ENCODE measurements around the gene MYG1. TPM values are rescaled to one million over a fixed set of nuclear protein-coding genes. Genes with fewer than 3 reads are reported as not detected.

MYG1 gene
- total RNA-seq, 2 experiments from 2014 or later = 49.0 to 53.7 TPM

GRCh38 chr12:53345486-53346188 is 46.1 kb downstream of the MYG1 start:
- H3K4me3 Mint-ChIP-seq = peak overlapping the region; percentile 88
- H3K27ac Mint-ChIP-seq = no peak overlapping the region
- POLR2A ChIA-PET = interaction anchor here (0.8 to 2.6 kb wide), 18 partner anchors 14 to 329 kb away, joined by 3 to 30 read pairs (median 4); partner anchors contain the start of genes AAAS, PFDN5, PRR13 and SP1

DNA sequence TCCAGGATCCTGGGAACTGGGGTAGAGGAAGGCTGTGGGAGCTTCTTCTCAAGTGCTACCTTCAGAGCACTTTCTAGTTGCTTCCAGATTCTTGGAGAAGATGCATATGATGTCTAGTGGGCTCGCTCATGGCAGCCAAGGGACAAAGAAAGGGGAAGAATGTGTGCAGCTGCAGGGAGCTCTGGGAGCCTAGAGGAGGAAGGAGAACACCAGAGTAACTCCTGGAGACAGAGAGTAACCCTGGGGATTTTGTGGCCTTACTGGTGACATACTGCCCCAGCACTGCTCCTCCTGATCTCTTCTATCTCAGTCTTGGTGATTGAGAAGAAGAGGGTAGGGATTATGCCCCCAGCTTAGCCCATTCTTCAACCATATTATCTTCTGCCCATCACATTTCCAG is 47.0 kb downstream of the MYG1 start:
- no peak overlapping the region for H3K27ac Mint-ChIP-seq
- ChIA-PET CTCF (interaction anchor here (1.1 to 6.2 kb wide), 5 partner anchors 20 to 162 kb away, joined by 3 to 110 read pairs (median 9); partner anchors contain the start of genes AAAS and SP1), POLR2A (interaction anchor here (1.7 to 2.6 kb wide), 3 partner anchors 26 to 75 kb away, joined by 3 to 20 read pairs (median 8); partner anchors contain the start of gene AAAS)
- DNase-seq = no peak
- peaks cover 3% of the 10 kb centered on the region for H3K27me3 Mint-ChIP-seq
- no peaks in the 10 kb centered on the region for H3K9me3 Mint-ChIP-seq
- H3K36me3 Mint-ChIP-seq (ENCODE audit: low read depth) = no peaks in the 10 kb centered on the region
- peaks cover 16% of the 10 kb centered on the region for H3K4me1 Mint-ChIP-seq
- no peak overlapping the region for H3K4me3 Mint-ChIP-seq

More at GRCh38 chr12:53345486-53346188, 46.1 kb downstream of the MYG1 start:
- CTCF ChIA-PET = interaction anchor here (0.6 to 6.2 kb wide), 36 partner anchors 11 to 280 kb away, joined by 3 to 110 read pairs (median 5); partner anchors contain the start of genes AAAS, MAP3K12, MYG1 and PRR13
- no peak for DNase-seq
- Mint-ChIP-seq H3K27me3 (peaks cover 9% of the 10 kb centered on the region), H3K4me1 (peaks cover 16% of the 10 kb centered on the region), H3K9me3 (no peaks in the 10 kb centered on the region), H3K36me3 (ENCODE audit: low read depth) (no peaks in the 10 kb centered on the region)

GRCh38 chr12:53347905-53348304 is 48.4 kb downstream of the MYG1 start:
- Mint-ChIP-seq H3K9me3 (no peaks in the 10 kb centered on the region), H3K27ac (no peak overlapping the region), H3K4me1 (peaks cover 21% of the 10 kb centered on the region), H3K27me3 (no peaks in the 10 kb centered on the region), H3K36me3 (ENCODE audit: low read depth) (no peaks in the 10 kb centered on the region), H3K4me3 (no peak overlapping the region)
- no peak for DNase-seq
- POLR2A ChIA-PET = interaction anchor here (0.7 kb wide), 1 partner anchor 161 kb away, joined by 3 read pairs; no protein-coding TSS in a partner anchor
- CTCF ChIA-PET = interaction anchor here (0.5 to 6.2 kb wide), 9 partner anchors 21 to 282 kb away, joined by 3 to 110 read pairs (median 3); partner anchors contain the start of gene AAAS

DNA sequence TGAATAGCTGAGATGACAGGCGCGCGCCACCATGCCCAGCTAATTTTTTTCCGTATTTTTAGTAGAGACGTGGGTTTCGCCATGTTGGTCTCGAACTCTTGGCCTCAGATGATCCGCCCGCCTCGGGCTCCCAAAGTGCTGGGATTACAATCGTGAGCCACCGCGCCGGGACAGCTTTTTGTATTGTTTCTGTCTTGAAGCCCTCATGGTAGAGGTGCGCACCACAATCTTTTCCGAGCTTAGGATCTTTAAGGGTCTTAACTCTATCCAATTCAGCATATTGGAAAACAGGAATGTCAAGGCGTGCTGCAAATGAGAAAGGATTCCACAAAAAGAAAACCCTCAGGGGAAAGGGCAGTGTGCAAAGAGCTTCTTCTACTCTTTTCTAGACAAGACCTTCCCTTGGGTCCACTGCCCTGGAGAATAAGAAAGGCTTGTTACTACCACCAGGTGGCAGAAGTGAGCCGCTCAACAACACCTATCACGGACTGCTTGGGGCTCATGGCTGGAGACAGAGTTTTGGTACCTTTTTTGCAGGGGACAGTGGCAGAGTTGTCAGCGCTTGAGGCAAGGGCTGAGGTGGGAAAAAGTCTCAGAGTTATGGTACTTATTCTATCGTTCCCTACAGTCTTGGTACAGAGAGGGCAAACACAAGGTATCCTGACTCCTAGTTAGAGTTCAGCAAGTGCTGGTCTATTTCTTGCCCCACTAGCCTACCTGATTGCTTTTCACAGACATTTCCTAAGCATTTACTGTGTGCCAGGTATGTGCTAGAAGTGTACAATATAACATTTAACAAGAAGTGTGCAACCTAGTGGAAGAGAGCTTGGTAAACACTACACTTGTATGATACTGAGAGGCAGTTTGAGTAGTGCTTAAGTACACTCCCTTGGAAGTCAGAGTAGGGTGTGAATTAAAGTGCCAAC is 53.1 kb downstream of the MYG1 start:
- CTCF ChIA-PET = interaction anchor here (0.5 to 8.1 kb wide), 48 partner anchors 9 to 298 kb away, joined by 3 to 138 read pairs (median 5); partner anchors contain the start of genes AAAS, AMHR2, MYG1 and NPFF
- Mint-ChIP-seq H3K4me1 (peaks cover 5% of the 10 kb centered on the region), H3K36me3 (ENCODE audit: low read depth) (no peaks in the 10 kb centered on the region)

GRCh38 chr12:53353257-53353655 is 53.8 kb downstream of the MYG1 start:
- ChIA-PET CTCF (interaction anchor here (1.4 to 8.1 kb wide), 15 partner anchors 8 to 155 kb away, joined by 3 to 138 read pairs (median 11); partner anchors contain the start of genes AAAS, AMHR2, NPFF and PRR13), POLR2A (interaction anchor here (1.2 to 1.8 kb wide), 3 partner anchors 28 to 64 kb away, joined by 4 to 12 read pairs (median 5); no protein-coding TSS in a partner anchor)
- Mint-ChIP-seq H3K27ac (no peak overlapping the region), H3K9me3 (no peaks in the 10 kb centered on the region), H3K4me3 (no peak overlapping the region), H3K4me1 (peaks cover 5% of the 10 kb centered on the region), H3K36me3 (ENCODE audit: low read depth) (no peaks in the 10 kb centered on the region), H3K27me3 (no peaks in the 10 kb centered on the region)
- DNase-seq = no peak

More for the DNA sequence above, 53.1 kb downstream of the MYG1 start:
- Mint-ChIP-seq H3K27ac (no peak overlapping the region), H3K4me3 (no peak overlapping the region), H3K27me3 (no peaks in the 10 kb centered on the region), H3K9me3 (no peaks in the 10 kb centered on the region)
- POLR2A ChIA-PET = interaction anchor here (0.7 to 2.2 kb wide), 16 partner anchors 8 to 148 kb away, joined by 3 to 12 read pairs (median 4); partner anchors contain the start of genes AAAS, SP1 and TARBP2
- DNase-seq = peak; percentile 87

GRCh38 chr12:53355121-53355520 is 55.6 kb downstream of the MYG1 start:
- DNase-seq = no peak
- Mint-ChIP-seq H3K36me3 (ENCODE audit: low read depth) (no peaks in the 10 kb centered on the region), H3K27ac (no peak overlapping the region), H3K4me3 (no peak overlapping the region), H3K9me3 (no peaks in the 10 kb centered on the region), H3K27me3 (no peaks in the 10 kb centered on the region), H3K4me1 (peaks cover 5% of the 10 kb centered on the region)
- ChIA-PET CTCF (interaction anchor here (0.7 to 8.1 kb wide), 6 partner anchors 24 to 153 kb away, joined by 3 to 138 read pairs (median 4); partner anchors contain the start of gene AMHR2), POLR2A (interaction anchor here (0.6 kb wide), 1 partner anchor 146 kb away, joined by 3 read pairs; the partner anchor contains the start of gene TARBP2)

Other genes with a start within 250 kb of the MYG1 start
- under 1 TPM; 0.78 to 0.83 TPM for gene TNS2, start 249.6 kb upstream of the MYG1 start, total RNA-seq
- gene SPRYD3, start 220.3 kb upstream of the MYG1 start, total RNA-seq = 10 to 100 TPM; 31.2 to 31.3 TPM
- 1 to 10 TPM in 1 of 2 experiments, under 1 TPM in 1; 0.38 to 1.2 TPM for gene IGFBP6, start 202.0 kb upstream of the MYG1 start, total RNA-seq
- 1 to 10 TPM; 1.4 to 1.5 TPM for gene SOAT2, start 196.2 kb upstream of the MYG1 start, total RNA-seq
- gene ZNF740, start 119.0 kb upstream of the MYG1 start, total RNA-seq = 10 to 100 TPM; 33.7 to 45.5 TPM
- 10 to 100 TPM; 28.6 to 31.0 TPM for gene CSAD, start 118.8 kb upstream of the MYG1 start, total RNA-seq
- 100 to 1,000 TPM; 780 to 786 TPM for gene ITGB7, start 92.4 kb upstream of the MYG1 start, total RNA-seq
- gene RARG, start 67.5 kb upstream of the MYG1 start, total RNA-seq = 10 to 100 TPM; 46.1 to 47.4 TPM
- gene ESPL1, start 31.4 kb upstream of the MYG1 start, total RNA-seq = 10 to 100 TPM; 88.4 to 90.2 TPM
- 100 to 1,000 TPM; 300 to 301 TPM for gene PFDN5, start 4.2 kb upstream of the MYG1 start, total RNA-seq
- gene AAAS, start 21.9 kb downstream of the MYG1 start, total RNA-seq = 10 to 100 TPM; 63.2 to 63.8 TPM
- not detected for gene SP7, start 36.7 kb downstream of the MYG1 start, total RNA-seq
- 10 to 100 TPM; 77.1 to 85.6 TPM for gene SP1, start 80.5 kb downstream of the MYG1 start, total RNA-seq
- gene AMHR2, start 124.2 kb downstream of the MYG1 start, total RNA-seq = not detected
- gene PRR13, start 142.0 kb downstream of the MYG1 start, total RNA-seq = 100 to 1,000 TPM; 242 to 246 TPM
- gene PCBP2, start 152.4 kb downstream of the MYG1 start, total RNA-seq = 100 to 1,000 TPM; 738 to 756 TPM
- gene MAP3K12, start 199.8 kb downstream of the MYG1 start, total RNA-seq = 10 to 100 TPM; 24.8 to 25.7 TPM
- gene TARBP2, start 201.6 kb downstream of the MYG1 start, total RNA-seq = 10 to 100 TPM; 24.5 to 28.0 TPM
- not detected for gene NPFF, start 207.8 kb downstream of the MYG1 start, total RNA-seq